COLO668 (cell line): ENCODE results near the gene CABLES1.

Experiments
- DNase-seq: peaks from one replicate; lab custom pipeline; 2025; ENCODE audit not compliant: unreplicated experiment; lab: John Stamatoyannopoulos, UW

The CABLES1 gene

DNA sequence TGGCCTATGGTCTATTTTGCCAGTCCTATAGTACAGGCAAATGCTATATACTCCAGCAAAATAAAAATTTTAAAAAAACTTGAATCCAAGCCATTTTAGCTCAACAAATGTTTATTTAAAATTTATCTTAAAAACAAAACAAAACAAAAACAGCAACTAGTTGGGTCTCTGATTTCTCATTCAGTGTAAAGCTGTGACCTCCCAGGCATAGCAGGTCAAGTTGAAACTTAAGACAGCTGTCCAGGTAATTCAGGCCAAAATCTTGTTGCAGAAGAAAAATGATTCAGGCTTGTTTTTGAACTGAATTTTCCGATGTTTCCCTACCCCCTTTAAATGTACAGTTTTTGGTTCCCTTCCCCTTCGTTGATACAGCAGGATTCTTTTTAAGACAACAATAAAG, 58.5 kb downstream of the CABLES1 start:
- DNase-seq = no peak

DNA sequence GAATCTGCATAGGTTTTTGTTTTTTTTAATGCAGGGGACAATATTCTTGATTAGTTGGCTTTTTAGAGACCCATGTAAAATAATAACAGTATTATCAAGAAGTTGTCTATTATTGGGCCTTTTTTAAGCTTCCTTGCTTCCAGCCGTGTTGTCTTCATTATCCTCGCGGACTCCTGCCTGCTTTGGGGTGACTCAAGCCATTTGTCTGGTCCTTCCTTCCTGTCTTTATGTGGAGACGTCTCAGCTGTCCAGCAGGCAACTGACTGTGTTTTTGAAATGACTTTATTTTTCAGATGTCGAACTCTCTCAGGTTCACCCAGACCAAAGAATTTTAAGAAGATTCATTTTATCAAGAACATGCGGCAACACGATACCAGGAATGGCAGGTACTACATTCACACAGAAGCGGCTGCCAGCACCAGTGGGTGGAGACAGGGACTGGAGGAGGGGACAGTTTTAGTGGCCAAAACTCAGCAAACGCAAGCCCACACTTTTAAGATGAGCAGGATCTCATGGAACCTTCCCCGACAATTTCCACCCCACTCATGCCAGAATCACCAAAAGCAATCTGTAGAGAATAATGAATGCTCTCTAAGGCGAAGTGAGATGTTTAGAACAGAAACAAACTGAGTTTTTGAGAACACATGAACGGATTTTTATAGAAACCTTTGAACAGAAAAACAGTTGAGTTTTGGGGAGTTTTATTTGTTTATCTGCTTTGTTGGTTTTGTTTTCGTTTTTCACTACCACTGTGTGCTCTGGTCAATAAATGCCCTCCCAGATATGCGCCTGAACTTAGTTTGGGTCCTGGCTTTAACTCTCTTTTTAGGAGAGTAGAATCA, 59.1 kb downstream of the CABLES1 start:
- DNase-seq = no peak

GRCh38 chr18:23194997-23195957, 60.0 kb downstream of the CABLES1 start:
- no peak for DNase-seq

GRCh38 chr18:23196119-23197007, 61.1 kb downstream of the CABLES1 start:
- no peak for DNase-seq

GRCh38 chr18:23198217-23198845, 63.0 kb downstream of the CABLES1 start:
- DNase-seq = no peak

GRCh38 chr18:23200756-23201155, 65.5 kb downstream of the CABLES1 start:
- DNase-seq = peak; percentile 46

DNA sequence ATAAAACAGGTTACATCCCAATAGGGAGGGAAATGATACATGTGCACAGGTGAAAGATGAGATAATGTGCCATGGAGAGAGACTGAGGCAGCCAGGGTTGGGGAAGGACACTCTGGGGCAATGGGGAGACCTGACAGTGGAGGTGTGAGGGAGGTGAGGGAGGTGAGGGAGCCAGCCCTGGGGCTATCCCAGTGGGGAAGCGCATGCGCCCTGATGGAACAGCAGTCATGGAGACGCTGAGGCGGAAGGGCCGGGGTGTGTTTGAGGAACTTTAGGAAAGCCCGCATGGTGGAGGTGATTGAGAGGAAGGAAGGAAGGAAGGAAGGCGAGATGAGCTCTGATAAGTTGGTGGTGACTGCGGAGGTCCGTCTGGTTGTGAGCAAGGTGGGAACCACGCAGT, 66.5 kb downstream of the CABLES1 start:
- DNase-seq = no peak

- no peak for DNase-seq
These were observed 68.7 kb downstream of the CABLES1 start for GRCh38 chr18:23203891-23204432.

- DNase-seq = no peak
These were observed 69.4 kb downstream of the CABLES1 start for GRCh38 chr18:23204589-23205235.

DNA sequence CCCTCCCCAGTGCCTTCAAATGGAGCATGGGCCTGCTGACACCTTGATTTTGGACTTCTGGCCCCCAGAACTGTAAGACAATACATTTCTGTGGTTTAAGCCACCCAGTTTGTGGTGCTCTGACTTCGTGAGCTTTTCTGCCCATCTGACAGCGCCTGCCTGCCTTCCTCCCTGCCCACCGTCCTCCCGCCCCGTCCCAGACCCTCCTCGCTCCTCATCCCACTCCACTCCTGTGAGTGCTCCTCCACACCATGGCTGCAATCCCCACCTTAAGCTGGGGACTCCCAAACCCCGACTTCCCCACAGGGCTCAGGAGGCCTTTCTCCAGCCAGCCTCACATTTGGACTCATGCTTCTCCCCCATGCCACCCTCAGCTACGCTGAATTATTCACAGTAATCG, 70.7 kb downstream of the CABLES1 start:
- DNase-seq = no peak

DNA sequence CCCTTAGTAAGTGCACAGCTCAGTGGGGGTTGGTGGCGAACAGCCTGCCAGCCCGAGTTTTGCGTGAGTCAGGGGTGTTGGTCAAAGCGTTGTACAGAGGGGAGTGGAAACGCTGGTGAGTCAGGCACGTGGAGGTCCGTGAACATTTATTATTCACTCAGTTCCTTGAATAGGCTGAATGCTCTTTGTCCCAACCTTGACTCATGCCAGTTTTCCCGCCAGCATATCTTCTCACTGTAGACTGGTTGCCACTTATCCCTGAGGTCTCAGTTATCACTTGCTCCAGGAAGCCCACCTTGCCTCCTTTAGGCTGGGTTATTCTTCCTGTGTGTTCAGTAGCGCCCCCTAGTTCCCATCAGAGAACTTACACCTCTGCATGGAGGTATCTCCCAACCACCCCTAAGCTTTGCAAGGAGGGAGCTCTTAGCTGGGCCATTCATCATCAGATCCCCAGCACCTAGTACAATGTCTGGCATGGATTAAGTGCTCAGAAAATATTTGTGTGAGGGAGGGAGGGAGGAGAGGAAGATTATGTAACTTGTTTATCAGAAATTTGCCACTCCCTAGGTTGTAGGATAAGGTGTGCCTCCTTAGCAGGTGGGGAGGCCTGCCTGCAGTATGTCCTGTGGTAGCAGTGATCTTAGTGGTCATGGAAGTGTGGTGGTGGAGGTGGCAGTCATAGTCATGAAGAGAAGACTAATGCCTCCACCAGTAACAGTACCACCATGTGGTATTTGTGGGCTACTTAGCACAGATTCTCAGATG, 72.1 kb downstream of the CABLES1 start:
- no peak for DNase-seq

DNA sequence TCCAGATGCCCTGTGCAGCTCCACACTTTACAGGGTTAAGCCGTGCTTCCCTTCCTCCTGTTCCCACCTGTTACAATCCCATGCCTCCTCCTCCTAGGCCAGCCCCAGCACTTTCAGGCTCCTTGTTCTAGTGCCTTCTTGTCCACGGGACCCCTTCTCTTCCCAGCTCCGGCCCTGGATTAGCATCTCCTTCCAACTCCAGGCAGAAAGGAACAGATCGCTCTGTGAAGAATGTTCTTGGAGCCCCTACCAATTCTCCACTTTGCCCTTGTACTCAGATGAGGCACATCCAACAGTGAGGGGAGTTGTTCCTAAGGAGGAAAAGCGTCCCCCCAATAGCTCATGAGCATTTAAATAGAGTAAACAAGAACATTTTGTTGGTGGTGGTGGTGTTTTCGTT, 72.7 kb downstream of the CABLES1 start:
- no peak for DNase-seq

- no peak for DNase-seq
These were observed 73.3 kb downstream of the CABLES1 start for GRCh38 chr18:23208600-23208999.

DNA sequence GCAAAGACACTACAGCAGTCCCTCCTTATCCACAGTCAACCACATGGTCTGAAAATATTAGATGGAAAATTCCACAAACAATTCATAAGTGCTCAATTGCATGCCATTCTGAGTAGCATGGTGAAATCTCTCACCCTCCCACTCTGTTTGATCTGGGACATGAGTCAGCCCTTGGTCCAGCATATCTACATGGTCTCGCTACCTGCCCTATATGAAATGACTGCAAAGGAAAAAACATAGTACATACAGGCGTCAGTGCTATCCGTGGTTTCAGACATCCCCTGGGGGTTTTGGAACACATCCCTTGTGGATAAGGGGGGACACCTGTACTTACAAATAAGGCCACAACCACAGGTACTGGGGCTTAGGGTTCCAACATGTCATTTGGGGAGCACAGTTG, 73.7 kb downstream of the CABLES1 start:
- no peak for DNase-seq

GRCh38 chr18:23209796-23210195, 74.5 kb downstream of the CABLES1 start:
- no peak for DNase-seq

DNA sequence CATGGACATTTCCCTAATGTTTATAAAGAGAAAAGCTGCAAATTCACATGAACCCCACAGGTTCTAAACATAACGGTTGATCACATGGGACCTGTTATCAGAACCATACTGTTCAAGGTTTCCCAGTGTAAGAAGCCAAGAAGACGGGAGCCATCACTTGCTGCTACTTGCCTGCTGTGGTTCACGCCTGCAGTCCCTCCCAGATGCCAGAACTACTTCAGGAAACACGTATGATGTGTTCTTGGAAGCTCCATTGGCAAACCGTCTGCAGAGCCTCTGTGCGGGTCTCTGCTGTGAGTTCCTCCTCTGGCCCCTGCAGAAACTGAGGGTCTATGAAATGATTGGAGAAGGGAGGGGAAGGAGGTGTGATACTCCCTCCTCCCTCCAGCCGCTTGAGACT, 75.2 kb downstream of the CABLES1 start:
- no peak for DNase-seq

- DNase-seq = no peak
These were observed 75.9 kb downstream of the CABLES1 start for GRCh38 chr18:23211146-23211545.

DNA sequence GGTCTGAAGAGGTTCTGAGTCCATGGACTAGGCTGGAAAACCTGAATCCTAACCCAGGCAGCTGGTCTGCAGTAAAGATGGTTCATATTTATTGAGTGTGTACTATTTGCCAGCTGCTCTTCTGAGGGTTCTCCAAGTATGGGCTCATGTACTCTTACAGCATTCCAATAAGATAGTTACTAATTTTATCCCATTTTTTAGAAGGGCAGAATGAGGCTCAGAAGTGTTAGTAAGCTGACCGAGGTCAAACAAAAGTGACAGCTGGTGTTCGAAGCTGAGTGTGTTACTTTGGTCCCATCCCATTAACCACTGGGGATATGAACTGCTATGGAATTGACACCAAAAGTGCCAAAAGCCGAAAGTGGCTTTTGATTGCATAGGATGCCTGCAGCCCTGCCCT, 76.9 kb downstream of the CABLES1 start:
- no peak for DNase-seq

DNA sequence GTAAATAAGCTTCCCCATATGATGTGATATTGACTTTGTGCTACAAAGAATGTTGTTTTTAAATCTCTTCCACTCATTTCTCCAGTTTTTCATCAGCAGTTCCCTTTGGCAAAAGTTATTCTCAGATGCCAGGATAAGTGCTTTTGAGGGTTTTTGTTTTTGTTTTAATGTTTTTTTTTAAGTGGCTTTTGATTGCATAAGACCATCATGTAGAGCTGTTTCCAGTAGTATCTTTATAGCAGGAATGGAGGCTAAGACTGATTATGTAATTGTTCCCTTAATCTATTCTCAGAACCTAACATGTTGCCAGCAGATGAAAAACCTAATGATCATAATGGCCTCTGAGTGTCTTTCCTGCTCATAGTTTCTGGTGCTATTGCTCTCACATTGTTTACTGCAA, 77.9 kb downstream of the CABLES1 start:
- no peak for DNase-seq
